DMS 273 (cell line): ENCODE data around the gene BEX5.
"Not testable (repeated sequence)": the region's sequence is repeated elsewhere in the genome, so short reads cannot be mapped to it uniquely, and the experiment has no call there.

Source experiments
- DNase-seq: peaks from one replicate; lab custom pipeline; 2025; ENCODE audit not compliant: unreplicated experiment; lab: John Stamatoyannopoulos, UW

BEX5 gene

GRCh38 chrX:102155806-102156179 is at the start of gene BEX5:
BEX5 (minus strand) TSS chrX:102155977; CDS start chrX:102154265, 1,712 bp downstream.
- peak; percentile 63 for DNase-seq

GRCh38 chrX:102185967-102186720 is 30.4 kb upstream of the BEX5 start:
- no peak for DNase-seq

GRCh38 chrX:102154900-102155805 is 624 bp downstream of the BEX5 start:
- peak; percentile 23 for DNase-seq

GRCh38 chrX:102154218-102154860 is 1.4 kb downstream of the BEX5 start:
- DNase-seq: peak; percentile 9

- DNase-seq: not testable (repeated sequence)
Measured at GRCh38 chrX:102142274-102142673, 13.5 kb downstream of the BEX5 start, which contains the start of gene TCEAL6. TCEAL6 (minus strand) TSS chrX:102142481.

- not testable (repeated sequence) for DNase-seq
Measured at GRCh38 chrX:102141631-102142030, 14.1 kb downstream of the BEX5 start.

- not testable (repeated sequence) for DNase-seq
Measured at GRCh38 chrX:102140876-102141275, 14.9 kb downstream of the BEX5 start.

GRCh38 chrX:102138064-102138463 is 17.7 kb downstream of the BEX5 start:
- no peak for DNase-seq

GRCh38 chrX:102129473-102129872 is 26.3 kb downstream of the BEX5 start:
- peak; percentile 46 for DNase-seq

GRCh38 chrX:102126863-102127262 is 28.9 kb downstream of the BEX5 start:
- DNase-seq: no peak

- not testable (repeated sequence) for DNase-seq
Measured at GRCh38 chrX:102126080-102126818, 29.5 kb downstream of the BEX5 start.

GRCh38 chrX:102125436-102125835 is 30.3 kb downstream of the BEX5 start, which contains the start of gene TCEAL2:
TCEAL2 (plus strand) TSS chrX:102125679; CDS start chrX:102126831, 1,152 bp downstream.
- peak; percentile 4 for DNase-seq

GRCh38 chrX:102125014-102125413 is 30.8 kb downstream of the BEX5 start:
- DNase-seq: not testable (repeated sequence)

GRCh38 chrX:102115748-102116147 is 40.0 kb downstream of the BEX5 start:
- no peak for DNase-seq

- DNase-seq: no peak
Measured at GRCh38 chrX:102113367-102113766, 42.4 kb downstream of the BEX5 start.
